PC-3 (cell line): ENCODE measurements around the gene CAT.

Experiments
- CTCF ChIP-seq: fragments of 300-600 bp; sonication (generic); conservative IDR thresholded peaks from 2 replicates; pipeline ENCODE4 v1.5.1; 2017; ENCODE audit warnings: antibody characterized with exemption, low read depth, mild to moderate bottlenecking, low read length
- EZH2 ChIP-seq: fragments of 300-600 bp; sonication (generic); IDR thresholded peaks from one replicate; pipeline ENCODE4 v1.6.1; 2017; ENCODE audit warnings: antibody characterized with exemption, mild to moderate bottlenecking, low read length; ENCODE audit not compliant: unreplicated experiment

GRCh38 chr11:34403431-34403830, 35.3 kb upstream of the CAT start:
- TF ChIP-seq CTCF (no peak), EZH2 (no peak)
